NCI-H82 (cell line): ENCODE results near the gene MCM3AP.
A peak's percentile ranks its signal among the peaks of the same experiment; 100 is the strongest.
"Not testable (repeated sequence)": the region's sequence is repeated elsewhere in the genome, so short reads cannot be mapped to it uniquely, and the experiment has no call there.

Source experiments
- DNase-seq: peaks from one replicate; lab custom pipeline; 2025; lab: John Stamatoyannopoulos, UW

The MCM3AP gene

DNA sequence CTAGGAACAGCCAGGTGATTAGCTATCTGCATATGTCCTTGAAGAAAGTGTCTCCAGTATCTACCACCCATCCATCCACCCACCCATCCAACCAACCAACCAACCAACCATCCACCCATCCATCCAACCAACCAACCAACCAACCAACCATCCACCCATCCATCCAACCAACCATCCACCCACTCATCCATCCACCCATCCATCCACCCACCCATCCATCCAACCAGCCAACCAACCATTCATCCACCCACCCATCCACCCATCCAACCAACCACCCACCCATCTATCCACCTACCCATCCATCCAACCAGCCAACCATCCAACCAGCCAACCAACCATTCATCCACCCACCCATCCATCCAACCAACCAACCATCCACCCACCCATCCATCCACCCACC lies 26.2 kb upstream of the MCM3AP start:
- DNase-seq: no peak

DNA sequence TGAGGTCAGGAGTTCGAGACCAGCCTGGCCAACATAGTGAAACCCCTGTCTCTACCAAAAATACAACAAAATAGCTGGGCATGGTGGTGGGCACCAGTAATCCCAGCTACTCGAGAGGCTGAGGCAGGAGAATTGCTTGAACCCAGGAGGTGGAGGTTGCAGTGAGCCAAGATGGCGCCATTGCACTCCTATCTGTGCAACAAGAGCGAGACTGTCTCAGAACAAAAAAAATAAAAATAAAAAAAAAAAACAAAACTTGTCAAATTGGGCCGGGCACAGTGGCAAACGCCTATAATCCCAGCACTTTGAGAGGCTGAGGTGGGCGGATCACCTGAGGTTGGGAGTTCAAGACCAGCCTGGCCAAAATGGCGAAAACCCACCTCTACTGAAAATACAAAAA lies 24.8 kb upstream of the MCM3AP start:
- not testable (repeated sequence) for DNase-seq

DNA sequence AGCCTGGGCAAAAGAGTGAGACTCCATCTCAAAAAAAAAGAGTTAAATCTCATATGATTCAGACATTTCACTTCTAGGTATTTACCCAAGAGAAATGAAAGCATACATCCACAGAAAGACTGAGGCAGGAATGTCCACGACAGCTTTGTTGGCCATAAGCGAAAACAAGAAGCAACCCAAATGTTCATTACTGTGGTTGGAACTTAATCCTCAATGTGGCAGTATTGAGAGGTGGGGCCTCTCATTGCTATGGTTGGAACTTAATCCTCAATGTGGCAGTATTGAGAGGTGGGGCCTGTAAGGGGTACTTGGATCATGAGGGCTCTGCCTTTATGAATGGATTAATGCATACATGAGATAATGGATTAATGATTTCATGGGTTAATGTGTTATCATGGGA lies 23.0 kb upstream of the MCM3AP start:
- DNase-seq: peak; percentile 42

DNA sequence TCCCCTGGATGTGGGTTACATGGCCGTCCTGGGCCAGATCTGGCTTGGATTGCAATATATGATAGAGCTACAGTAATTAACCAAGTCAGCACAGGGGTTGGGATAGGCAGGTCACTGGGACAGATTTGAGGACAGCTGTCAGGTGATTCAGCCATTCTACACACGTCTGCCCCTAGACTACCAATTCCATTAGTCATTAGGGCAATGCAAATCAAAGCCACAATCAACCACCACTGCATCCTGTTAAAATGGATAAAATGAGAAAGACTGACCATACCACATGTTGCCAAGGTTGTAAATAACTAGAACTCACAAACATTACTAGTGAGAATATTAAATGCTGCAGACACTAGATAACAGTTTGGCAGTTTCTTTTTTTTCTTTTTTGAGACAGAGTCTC lies 22.2 kb upstream of the MCM3AP start:
- DNase-seq: no peak

DNA sequence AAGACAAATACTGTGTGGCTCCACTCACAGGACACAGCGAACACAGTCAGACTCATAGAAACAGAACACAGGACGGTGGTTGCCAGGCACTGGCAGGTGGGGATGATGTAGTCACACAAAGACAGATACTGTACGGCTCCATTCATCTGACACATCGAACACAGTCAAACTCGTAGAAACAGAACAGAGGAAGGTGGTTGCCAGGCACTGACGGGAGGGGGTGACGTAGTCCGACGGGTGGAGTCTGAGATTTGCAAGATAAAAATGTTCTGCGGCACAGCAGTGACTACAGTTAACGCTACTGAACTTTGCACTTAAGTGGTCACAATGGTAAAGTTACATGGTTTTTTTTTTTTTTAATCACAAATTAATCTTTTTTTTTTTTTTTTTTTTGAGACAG lies 19.5 kb upstream of the MCM3AP start:
- DNase-seq: no peak

DNA sequence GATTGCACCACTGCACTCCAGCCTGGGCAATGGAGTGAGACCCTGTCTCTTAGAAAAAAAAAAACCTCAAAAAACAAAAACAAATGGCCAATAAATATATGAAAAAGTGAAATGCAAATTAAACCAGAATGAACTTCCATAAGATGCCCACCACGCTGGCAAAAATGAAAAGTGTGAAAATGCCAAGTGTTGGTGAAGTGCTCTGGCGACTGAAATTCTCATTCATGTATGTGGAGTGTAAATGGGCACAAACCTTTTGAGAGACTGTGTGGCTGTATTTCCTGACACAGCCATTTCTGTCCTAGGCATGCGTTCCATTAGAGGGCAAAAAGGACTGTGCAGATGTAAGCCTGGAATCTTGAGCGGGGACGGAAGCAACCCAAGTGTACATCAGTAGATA lies 19.0 kb upstream of the MCM3AP start:
- DNase-seq: no peak

DNA sequence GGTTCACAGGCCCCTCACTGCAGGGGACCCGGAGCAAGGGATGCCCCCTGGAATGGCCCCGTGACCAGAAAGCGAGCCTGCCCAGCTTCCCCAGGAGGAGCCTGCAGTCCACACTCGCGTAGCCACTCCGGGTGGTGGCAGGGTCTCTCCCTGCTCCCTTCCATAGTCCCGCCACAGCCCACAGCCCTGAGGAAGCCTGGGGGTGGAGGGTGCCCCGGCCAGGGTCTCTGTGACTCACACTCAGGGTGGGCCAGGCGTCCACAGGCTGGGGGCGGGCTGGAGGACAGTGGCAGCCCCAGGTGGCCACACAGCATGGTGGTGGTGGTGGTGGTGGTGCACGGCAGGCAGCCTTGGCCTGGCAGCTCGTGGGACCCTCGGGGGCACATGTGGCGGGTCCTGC lies 16.3 kb upstream of the MCM3AP start:
- no peak for DNase-seq

DNA sequence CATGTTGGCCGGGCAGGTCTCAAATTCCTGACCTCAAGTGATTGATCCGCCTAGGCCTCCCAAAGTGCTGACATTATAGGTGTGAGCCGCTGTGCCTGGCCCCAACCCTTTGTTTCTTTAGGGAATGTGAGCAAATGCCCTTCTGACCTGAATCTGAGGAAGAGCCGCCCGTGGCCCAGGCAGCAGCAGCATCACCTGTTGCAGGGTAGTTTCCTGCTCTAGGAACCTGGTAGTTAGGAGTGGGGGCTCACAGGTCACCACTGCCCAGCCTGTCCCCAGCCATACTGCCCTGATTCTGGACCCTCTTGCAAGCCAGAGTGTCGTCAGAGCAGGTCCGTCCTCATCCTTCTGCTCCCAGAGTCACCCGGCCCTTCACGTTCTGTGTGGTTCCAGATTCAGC lies 13.8 kb upstream of the MCM3AP start:
- no peak for DNase-seq

DNA sequence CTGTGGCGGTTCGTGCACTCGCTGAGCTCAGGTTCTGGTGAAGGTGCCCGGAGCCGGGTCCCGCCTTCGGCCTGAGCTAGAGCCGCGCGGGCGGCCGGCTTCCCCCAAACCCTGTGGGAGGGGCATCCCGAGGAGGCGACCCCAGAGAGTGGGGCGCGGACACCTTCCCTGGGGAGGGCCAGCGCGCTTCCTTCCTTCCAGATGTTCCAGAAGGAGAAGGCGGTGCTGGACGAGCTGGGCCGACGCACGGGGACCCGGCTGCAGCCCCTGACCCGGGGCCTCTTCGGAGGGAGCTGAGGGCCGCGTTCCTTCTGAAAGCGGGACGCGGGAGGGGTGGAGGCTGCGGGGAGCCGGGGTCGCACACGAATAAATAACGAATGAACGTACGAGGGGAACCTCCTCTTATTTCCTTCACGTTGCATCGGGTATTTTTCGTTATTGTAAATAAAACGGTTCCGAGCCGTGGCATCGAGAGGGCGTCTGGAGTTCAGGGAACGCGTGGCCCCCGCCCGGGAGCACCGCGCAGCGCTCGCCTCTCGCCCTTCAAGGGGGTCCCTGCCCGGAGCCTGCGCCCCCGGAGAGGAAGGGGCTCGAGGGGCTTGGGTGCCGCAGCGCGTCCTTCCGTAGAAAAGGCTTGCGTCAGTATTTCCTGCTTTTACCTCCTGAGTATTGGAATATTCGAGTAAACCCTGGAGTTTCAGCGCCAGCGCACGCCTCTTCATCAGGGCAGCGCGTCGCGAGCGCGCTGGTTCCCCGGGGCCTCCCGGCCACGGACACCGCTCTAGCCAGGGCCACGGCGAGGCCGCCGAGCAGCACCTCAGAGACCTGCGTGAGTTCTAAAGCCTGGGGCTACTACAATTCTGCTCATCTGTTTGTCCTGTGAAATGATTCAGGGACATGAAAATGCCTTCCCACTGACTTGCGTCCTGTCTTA lies 12.2 kb upstream of the MCM3AP start:
- DNase-seq: no peak

DNA sequence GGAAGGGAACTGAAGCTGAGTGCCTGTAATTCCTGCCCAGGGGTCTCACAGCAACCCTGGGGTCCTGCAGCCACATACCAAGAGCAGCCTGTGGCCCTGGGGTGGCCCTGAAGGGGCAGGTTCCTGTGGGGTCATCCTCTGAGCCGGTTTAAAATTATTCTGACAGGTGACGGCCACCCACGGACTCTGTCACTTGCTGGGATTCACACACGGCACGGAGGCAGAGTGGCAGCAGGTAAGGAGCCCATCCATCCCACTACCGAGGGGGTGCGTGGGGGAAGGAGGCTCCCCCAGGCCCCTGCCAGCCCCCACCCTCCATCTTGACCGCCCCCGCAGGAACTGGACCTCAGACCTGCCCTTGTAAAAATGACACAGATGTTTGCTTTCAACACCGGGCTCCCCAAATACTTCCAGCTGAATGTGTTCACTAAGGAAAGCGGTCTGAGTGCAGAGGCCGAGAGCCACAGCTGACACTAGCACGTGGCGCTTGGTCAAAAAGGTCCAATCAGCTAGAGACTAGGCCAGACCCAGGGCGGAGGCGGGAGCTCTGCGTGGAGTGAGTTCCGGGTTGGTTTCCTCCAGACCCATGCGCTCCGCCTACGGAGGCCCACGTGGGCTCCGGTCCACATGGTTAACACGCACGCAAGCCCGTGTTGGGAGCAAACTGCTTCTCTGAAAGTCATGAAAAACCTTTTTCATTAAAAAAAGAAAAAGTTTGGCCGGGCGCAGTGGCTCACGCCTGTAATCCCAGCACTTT lies 10.8 kb upstream of the MCM3AP start:
- no peak for DNase-seq

DNA sequence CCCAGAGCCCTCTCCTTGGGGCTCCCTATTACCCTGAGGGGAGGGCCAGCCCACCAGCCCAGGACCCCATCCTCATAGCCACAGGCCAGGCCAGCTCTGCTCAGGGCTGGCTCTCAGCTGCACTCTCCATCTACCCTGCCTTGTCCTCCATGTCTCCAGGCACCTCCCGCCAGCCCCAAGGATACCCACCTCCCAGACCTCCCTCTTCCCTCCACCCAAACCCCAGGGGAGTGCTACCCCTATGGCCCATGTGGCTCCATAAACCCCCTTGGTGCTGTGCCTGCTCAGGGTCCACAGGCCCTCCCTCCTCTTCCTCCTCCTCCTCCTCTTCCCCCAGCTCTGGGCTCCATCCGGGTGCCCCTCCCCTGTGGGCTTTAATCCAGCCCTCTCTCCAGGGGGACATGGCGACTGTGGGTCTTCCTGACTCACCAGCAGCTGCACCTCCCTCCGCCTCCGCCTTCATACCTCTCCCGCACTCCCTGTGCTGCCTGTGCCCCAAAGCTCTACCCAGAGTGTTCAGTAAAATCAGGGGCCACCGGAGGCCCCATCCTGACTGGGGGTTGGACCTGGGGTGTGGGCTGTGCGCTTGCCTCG lies 9.9 kb upstream of the MCM3AP start:
- peak; percentile 58 for DNase-seq

DNA sequence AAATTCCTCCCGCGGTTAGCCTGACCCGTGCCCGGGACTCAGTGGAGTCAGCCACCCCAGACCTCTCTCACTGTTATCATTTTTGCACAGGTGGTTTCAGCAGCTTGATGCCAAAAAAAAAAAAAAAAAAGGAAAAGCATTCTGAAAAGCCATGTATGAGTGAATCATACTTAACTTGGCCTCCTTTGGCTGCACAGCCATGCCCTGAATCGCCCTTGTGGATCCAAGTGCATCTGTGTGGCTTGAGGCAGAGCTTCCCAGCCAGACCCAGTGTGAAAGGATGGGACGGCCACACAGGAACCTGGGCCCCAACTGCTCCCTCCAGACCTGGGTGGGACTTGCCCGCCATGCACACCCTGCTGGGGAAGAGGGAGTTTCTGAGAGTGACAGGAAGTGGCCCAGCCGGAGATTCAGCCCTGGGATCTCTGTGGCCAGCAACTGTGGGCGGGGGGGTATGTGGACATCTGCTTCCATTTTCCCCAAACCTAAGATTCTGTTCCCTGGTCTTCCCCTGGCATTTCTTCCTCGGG lies 9.3 kb upstream of the MCM3AP start:
- no peak for DNase-seq

DNA sequence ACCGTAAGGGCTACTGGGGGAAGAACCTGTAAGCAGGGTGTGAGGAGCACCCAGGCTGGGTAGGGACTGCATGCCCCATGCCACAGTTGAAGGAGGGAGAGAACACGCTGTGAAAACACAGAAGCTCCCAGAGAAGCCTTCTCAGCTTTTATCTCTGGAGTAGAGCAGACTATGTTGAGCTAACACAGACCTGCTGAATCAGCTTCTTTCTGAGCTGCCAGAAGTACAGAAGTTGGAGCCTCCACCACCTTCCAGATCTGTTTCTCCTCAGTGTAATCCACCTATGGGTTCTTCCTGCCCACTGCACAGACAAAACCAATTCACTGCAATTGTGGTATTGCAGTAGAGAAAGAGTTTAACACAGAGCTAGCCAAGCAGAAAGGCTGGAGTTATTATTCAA lies 6.2 kb upstream of the MCM3AP start:
- no peak for DNase-seq

DNA sequence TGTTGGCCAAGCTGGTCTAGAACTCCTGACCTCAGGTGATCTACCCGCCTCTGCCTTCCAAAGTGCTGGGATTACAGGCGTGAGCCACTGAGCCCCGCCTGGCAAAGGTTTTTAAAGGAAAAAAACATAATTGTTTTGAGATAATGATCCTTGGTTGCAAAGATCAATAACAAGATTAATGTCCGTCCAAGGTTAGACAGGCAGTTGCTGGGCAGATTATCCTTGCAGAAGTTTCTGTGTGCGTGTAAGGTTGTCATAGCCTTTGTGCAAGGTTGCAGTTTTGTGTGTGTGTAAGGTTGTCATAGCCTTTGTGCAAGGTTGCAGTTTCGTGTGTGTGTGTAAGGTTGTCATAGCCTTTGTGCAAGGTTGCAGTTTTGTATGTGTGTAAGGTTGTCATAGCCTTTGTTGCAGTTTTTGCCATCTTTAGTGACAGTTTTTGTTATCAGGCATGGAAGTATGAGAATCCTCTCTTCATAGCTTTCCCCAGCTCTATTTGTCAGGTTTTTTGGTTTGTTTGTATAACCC lies 4.3 kb upstream of the MCM3AP start:
- peak; percentile 60 for DNase-seq

DNA sequence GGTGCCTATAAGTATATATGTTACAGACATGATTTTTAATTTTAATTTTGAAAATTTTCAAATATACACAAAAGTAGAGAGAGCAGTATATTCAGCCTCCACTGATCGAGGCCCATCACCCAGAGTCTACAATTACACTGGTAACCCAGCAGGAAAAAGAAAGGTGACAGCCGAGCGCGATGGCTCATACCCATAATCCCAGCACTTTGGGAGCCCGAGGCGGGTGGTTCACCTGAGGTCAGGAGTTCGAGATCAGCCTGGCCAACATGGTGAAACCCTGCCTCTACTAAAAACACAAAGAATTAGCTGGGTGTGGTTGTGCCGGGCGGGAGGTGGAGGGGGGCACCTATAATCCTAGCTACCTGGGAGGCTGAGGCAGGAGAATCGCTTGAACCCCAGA lies 2.1 kb upstream of the MCM3AP start:
- no peak for DNase-seq

DNA sequence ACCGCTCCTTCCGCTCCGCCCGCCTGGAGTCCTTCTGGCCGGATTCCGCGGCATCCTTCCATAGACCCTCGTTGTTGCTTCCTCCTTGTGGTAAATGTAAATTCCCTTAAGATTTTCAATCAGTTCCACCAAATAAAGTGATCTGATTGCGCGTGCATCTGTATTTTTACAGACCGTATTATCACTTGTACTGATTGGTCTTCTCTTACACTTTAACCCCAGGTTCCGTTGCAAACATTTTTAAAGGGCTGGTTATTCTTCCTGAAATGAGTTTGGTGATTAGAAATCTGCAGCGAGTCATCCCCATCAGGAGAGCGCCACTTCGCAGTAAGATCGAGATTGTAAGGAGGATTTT lies 1.2 kb upstream of the MCM3AP start:
- DNase-seq: peak; percentile 50

DNA sequence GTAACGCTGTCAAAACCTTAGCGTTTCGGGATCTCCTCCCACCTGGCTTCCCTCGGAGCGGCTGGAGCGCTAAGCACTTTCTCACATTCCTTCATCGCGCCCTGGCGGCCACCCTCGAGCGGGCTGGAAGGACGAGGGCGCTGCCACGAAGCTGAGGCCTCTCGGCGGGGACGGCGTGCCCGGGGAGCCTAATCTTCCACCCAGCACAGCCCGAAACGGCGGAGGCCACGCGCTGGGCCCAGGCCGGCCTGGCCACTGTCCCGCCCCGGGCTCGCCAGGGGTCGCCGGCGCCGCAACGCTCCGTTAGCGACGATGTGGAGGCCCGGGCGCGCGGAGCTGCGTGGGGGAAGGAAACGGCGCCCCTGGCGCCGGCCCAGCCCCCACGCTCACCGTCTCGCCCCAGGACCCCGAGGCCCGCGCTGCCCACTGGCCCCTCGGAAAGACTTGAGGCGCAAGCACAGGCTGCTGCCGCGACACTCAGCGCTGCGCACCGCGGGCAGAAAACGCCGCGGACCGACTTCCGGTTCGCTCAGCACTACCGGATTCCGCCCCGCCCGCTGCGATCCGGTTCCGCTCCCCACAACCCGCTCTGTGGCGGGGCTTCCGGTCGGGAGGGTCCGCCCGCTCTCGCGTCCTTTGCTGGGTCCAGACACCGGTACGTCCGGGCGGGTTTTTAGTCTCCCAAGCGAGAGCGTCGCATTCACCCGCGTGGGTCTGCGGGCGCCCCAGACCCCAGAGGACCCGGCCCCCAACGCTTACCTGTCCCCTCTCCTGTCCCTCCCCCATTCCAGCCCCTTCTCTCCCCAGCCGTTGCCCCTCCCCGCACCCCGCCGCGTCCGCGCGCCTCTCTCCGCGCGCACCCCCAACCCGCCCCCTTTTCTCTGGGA lies 593 bp upstream of the MCM3AP start, which contains the start of gene YBEY:
Gene YBEY, plus strand, starts transcription at position 582 of the 887 bp plus-strand sequence. CDS start 572 bp downstream, outside the sequence.
- DNase-seq: peak; percentile 96

DNA sequence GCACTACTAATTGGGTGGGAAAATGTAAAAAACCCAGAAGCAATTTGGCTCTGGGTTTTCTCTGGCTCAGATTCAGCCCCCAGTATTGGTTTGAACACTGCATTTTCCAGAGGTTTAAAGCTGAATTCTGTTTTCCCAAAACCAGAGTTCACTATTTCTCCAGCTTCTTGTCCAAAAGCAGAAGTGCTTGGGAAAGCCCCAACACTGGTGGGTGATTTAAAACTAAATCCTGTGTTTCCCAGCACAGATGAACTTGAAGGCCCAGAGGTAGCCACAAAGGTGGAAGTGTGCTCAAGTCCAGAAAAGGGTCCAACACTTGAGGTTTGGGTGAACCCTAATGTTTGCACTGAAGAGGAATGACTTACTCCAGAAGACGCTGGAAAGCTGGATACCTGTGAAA lies 678 bp downstream of the MCM3AP start:
- DNase-seq: no peak

DNA sequence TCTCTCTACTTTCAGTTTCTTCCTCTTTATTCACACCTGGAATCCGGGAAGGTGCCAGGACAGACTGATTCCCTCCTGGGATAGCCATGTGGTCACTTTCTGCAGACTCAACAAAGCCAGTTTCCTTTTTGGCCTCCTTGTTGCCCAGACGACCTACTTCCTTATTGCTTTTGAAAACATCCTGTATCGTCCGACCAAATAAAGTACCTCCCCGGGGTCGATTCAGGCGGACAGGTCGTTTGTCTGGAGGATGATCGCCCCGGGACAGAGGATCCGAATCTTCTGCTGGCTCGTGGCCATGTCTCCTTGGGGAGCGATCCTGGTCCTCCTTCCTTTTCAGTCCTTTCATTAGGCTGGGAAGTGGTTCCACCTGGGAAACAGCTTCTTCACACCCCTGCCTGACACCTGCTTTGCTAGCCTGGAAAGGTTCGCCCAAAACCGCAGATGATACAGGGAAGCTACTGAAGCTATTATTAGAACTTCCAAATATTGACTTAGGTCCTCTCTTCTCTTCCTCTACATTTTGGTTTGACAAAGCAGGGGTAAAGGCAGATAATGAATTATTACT lies 1.2 kb downstream of the MCM3AP start:
- DNase-seq: no peak

DNA sequence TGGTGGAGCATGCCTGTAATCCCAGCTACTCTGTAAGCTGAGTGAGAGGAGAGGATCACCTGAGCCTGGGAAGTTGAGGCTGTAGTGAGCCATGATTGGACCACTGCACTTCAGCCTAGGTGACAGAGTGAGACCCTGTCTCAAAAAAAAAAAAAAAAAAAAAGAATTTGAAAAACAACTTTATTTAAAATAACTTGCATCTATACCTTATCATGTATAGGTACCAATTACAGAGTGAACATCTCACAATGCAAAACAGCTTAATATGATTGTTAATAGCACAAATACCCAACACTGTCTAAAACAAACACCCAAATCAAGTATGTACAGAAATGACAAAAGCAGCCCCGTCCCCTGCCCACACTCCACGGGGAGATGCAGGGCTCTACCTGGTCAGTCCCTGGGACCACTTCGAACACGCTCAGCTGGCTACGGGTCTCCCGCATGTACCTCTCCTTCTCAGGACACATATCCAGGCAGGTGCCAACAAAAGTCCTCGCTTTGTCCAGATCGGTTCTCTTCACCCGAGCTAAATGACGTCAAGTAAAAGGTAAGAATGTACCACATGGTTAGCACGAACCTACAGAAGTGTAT lies 10.5 kb downstream of the MCM3AP start:
- no peak for DNase-seq

DNA sequence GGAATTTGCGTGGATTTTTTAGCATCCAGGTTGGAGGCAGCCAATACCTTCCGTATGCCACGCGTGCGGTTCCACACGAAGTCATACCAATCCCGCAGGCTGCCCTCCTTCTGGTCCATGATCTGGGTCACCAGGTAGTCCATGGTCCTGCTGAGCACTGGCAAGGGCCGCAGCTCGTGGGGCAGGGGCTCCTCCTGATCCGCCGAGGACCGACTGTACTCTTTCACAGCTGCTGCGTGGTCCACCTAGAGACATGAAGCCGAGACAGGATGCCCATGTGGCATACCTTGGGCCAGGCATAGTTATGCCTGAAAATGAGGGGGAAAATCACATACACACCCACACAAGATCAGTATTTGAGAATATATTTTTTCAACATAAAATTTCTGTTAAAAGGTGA lies 12.1 kb downstream of the MCM3AP start:
- DNase-seq: no peak
